Right cardiac atrium (tissue), 5 donors: Measurements from ENCODE around the gene RNF145. TPM values are rescaled to one million over a fixed set of nuclear protein-coding genes. Genes with fewer than 3 reads are reported as not detected.

Experiments used
- ATAC-seq, 2 donors: fragments of 200-7000 bp; cut with Tn5 transposase; one replicate each; pipeline versions ENCODE4 v1.8.0 to v1.9.1; 2020; ENCODE audit warnings: moderate library complexity in 2 of 2, mild to moderate bottlenecking in 1 of 2
- DNase-seq, 3 donors: peaks; one replicate each; pipeline ENCODE4 v3.0.0-alpha.2; 2020
- H3K27ac ChIP-seq: one replicate; pipeline ENCODE4 v1.5.1; 2013; ENCODE audit warnings: mild to moderate bottlenecking, low read length, control low read depth, moderate library complexity
- H3K27me3 ChIP-seq: one replicate; pipeline ENCODE4 v1.6.1; 2013; ENCODE audit not compliant: control insufficient read depth, insufficient read depth
- H3K4me1 ChIP-seq: one replicate; pipeline ENCODE4 v1.6.1; 2013; ENCODE audit warnings: low read length; ENCODE audit not compliant: control insufficient read depth, insufficient read depth
- H3K4me3 ChIP-seq: one replicate; pipeline ENCODE4 v1.5.1; 2013; ENCODE audit warnings: low read length, control low read depth
- H3K9me3 ChIP-seq: one replicate; pipeline ENCODE4 v1.6.1; 2013; ENCODE audit warnings: low read length; ENCODE audit not compliant: control insufficient read depth
- WGBS: extraction: QIAGEN DNeasy Blood & Tissue Kit; methylation state at CpG from one replicate; pipeline ENCODE4 v1.1.7; 2013; 5-methylcytosine and 5-hydroxymethylcytosine counted together
- intact Hi-C, 4 donors: fragments of 100-400 bp; cut with DNase I; formaldehyde crosslinking; loops; one replicate each; pipeline versions ENCODE4 v1.11.0 to v1.14.0; 2022 to 2023
- long read RNA-seq, 4 donors: library from polyadenylated mRNA; unstranded; transcript quantifications; one replicate each; pipeline ENCODE4 v2.0.0, GENCODE V29; 2020 to 2021
- polyA plus RNA-seq: library from polyadenylated mRNA; stranded (reverse); fragments of 200-250 nt; gene quantifications from one replicate; pipeline ENCODE4 v1.2.3, GENCODE V29; 2013
- total RNA-seq, 4 donors: library from RNA; stranded (reverse); fragmentation: NEBNext Ultra II Directional; extraction: Animal tissue kit (Norgen Biotek cat#: 25700); gene quantifications; one replicate each; pipeline ENCODE4 v1.2.1, GENCODE V29; 2021
- donor health status: healthy with polysubstance abuse.
- donor health status: DM: no; HTN: yes; CAD: no.
- donor health status: DM: no; HTN: no; CAD: no.
- donor health status: DM: no; HTN: yes; CAD: no; lungs with severe emphysema.
- donor health status: DM: yes; HTN: yes; CAD: no.

Gene RNF145
- 10 to 100 TPM; 26.3 to 31.9 (median 28.0) TPM for total RNA-seq
- polyA plus RNA-seq: 16.4 TPM
- long read RNA-seq, donor 1, partial matches to known transcripts: 5 of 9 reads
- long read RNA-seq, donor 1, other reads (novel, unspliced or antisense): 2 of 9 reads
- long read RNA-seq, donor 2, partial matches to known transcripts: 9 of 12 reads
- long read RNA-seq, donor 2, other reads (novel, unspliced or antisense): 2 of 12 reads
- long read RNA-seq, donor 3, partial matches to known transcripts: 0 of 3 reads
- long read RNA-seq, donor 3, other reads (novel, unspliced or antisense): 2 of 3 reads
- long read RNA-seq, donor 4, partial matches to known transcripts: 2 of 4 reads
- long read RNA-seq, donor 4, other reads (novel, unspliced or antisense): 0 of 4 reads

GRCh38 chr5:159209438-159210209 is at the start of gene RNF145:
RNF145 (minus strand) TSS chr5:159209553; CDS start chr5:159203617, 5,936 bp downstream.
- H3K4me3 ChIP-seq: peak within 1 kb of the TSS; percentile 99
- H3K9me3 ChIP-seq: no peaks in the 10 kb centered on the region
- peak; percentile 91 to 96 (median 95) for DNase-seq
- ATAC-seq: peak; percentile 87 to 88
- WGBS: 1% methylated on average over 65 of the region's 65 CpGs
- no peaks in the 10 kb centered on the region for H3K4me1 ChIP-seq
- peak within 1 kb of the TSS; percentile 97 for H3K27ac ChIP-seq
- H3K27me3 ChIP-seq: no peaks in the 10 kb centered on the region
- intact Hi-C loops: loop anchor here in 1 of 4 donors (5.0 kb wide), 2 partner anchors 37 to 53 kb away; partner anchors contain the start of gene UBLCP1

- Histone ChIP-seq H3K4me1 (no peaks in the 10 kb centered on the region), H3K27me3 (no peaks in the 10 kb centered on the region), H3K4me3 (no peak overlapping the region), H3K9me3 (no peaks in the 10 kb centered on the region), H3K27ac (no peak overlapping the region)
- intact Hi-C loops: no loop called here
- ATAC-seq (no peak), DNase-seq (no peak)
- WGBS: 83% methylated on average over 2 of the region's 2 CpGs
Measured at GRCh38 chr5:159258361-159258760, 49.0 kb upstream of the RNF145 start.

- intact Hi-C loops: no loop called here
- Histone ChIP-seq H3K9me3 (no peaks in the 10 kb centered on the region), H3K4me1 (no peaks in the 10 kb centered on the region), H3K27me3 (no peaks in the 10 kb centered on the region), H3K4me3 (no peak overlapping the region), H3K27ac (no peak overlapping the region)
- WGBS: 80% methylated on average over 6 of the region's 6 CpGs
- DNase-seq (no peak), ATAC-seq (no peak)
Measured at GRCh38 chr5:159257629-159258283, 48.4 kb upstream of the RNF145 start.

GRCh38 chr5:159257007-159257406 is 47.7 kb upstream of the RNF145 start:
- Histone ChIP-seq H3K4me3 (no peak overlapping the region), H3K27ac (no peak overlapping the region), H3K4me1 (no peaks in the 10 kb centered on the region), H3K27me3 (no peaks in the 10 kb centered on the region), H3K9me3 (no peaks in the 10 kb centered on the region)
- DNase-seq (no peak), ATAC-seq (no peak)
- intact Hi-C loops: no loop called here

- Histone ChIP-seq H3K4me1 (no peaks in the 10 kb centered on the region), H3K27ac (no peak overlapping the region), H3K4me3 (no peak overlapping the region), H3K9me3 (no peaks in the 10 kb centered on the region), H3K27me3 (no peaks in the 10 kb centered on the region)
- ATAC-seq (no peak), DNase-seq (no peak)
- intact Hi-C loops: loop anchor here in 1 of 4 donors (5.0 kb wide), 1 partner anchor 95 kb away; no protein-coding TSS in a partner anchor
- 62% methylated on average over 1 of the region's 1 CpG for WGBS
Measured at GRCh38 chr5:159252195-159252594, 42.8 kb upstream of the RNF145 start.

- Histone ChIP-seq H3K4me1 (no peaks in the 10 kb centered on the region), H3K27ac (no peak overlapping the region), H3K9me3 (no peaks in the 10 kb centered on the region), H3K4me3 (no peak overlapping the region), H3K27me3 (no peaks in the 10 kb centered on the region)
- DNase-seq: no peak
- ATAC-seq: no peak
- 70% methylated on average over 2 of the region's 2 CpGs for WGBS
- intact Hi-C loops: no loop called here
Measured at GRCh38 chr5:159249158-159249557, 39.8 kb upstream of the RNF145 start.

- Histone ChIP-seq H3K9me3 (no peaks in the 10 kb centered on the region), H3K4me3 (no peak overlapping the region), H3K4me1 (no peaks in the 10 kb centered on the region), H3K27me3 (no peaks in the 10 kb centered on the region), H3K27ac (no peak overlapping the region)
- DNase-seq (no peak), ATAC-seq (no peak)
- intact Hi-C loops: no loop called here
Measured at GRCh38 chr5:159244890-159245289, 35.5 kb upstream of the RNF145 start.

GRCh38 chr5:159244163-159244562 is 34.8 kb upstream of the RNF145 start:
- WGBS: 64% methylated on average over 3 of the region's 3 CpGs
- no peak overlapping the region for H3K4me3 ChIP-seq
- H3K9me3 ChIP-seq: no peaks in the 10 kb centered on the region
- H3K27ac ChIP-seq: no peak overlapping the region
- H3K4me1 ChIP-seq: no peaks in the 10 kb centered on the region
- intact Hi-C loops: no loop called here
- H3K27me3 ChIP-seq: no peaks in the 10 kb centered on the region
- ATAC-seq: no peak
- DNase-seq: no peak

- intact Hi-C loops: no loop called here
- no peak overlapping the region for H3K27ac ChIP-seq
- ATAC-seq (no peak), DNase-seq (no peak)
- no peaks in the 10 kb centered on the region for H3K4me1 ChIP-seq
- no peaks in the 10 kb centered on the region for H3K27me3 ChIP-seq
- no peaks in the 10 kb centered on the region for H3K9me3 ChIP-seq
- no peak overlapping the region for H3K4me3 ChIP-seq
Measured at GRCh38 chr5:159243385-159243784, 34.0 kb upstream of the RNF145 start.

GRCh38 chr5:159242656-159243055 is 33.3 kb upstream of the RNF145 start:
- no peaks in the 10 kb centered on the region for H3K9me3 ChIP-seq
- ATAC-seq (no peak), DNase-seq (no peak)
- H3K27me3 ChIP-seq: no peaks in the 10 kb centered on the region
- 54% methylated on average over 4 of the region's 4 CpGs for WGBS
- no peak overlapping the region for H3K4me3 ChIP-seq
- no peaks in the 10 kb centered on the region for H3K4me1 ChIP-seq
- H3K27ac ChIP-seq: no peak overlapping the region
- intact Hi-C loops: no loop called here

GRCh38 chr5:159241946-159242552 is 32.7 kb upstream of the RNF145 start:
- 35% methylated on average over 2 of the region's 2 CpGs for WGBS
- intact Hi-C loops: no loop called here
- no peak for ATAC-seq
- DNase-seq: no peak
- H3K27ac ChIP-seq: no peak overlapping the region
- no peaks in the 10 kb centered on the region for H3K27me3 ChIP-seq
- H3K9me3 ChIP-seq: no peaks in the 10 kb centered on the region
- H3K4me3 ChIP-seq: no peak overlapping the region
- no peaks in the 10 kb centered on the region for H3K4me1 ChIP-seq
